Measurements from ENCODE around the gene ITGB7. TPM values are rescaled to one million over a fixed set of nuclear protein-coding genes. Genes with fewer than 3 reads are reported as not detected.
A peak's percentile ranks its signal among the peaks of the same experiment; 100 is the strongest.
"Not testable (repeated sequence)": the region's sequence is repeated elsewhere in the genome, so short reads cannot be mapped to it uniquely, and the experiment has no call there.

ITGB7 gene
- total RNA-seq, 6 experiments from 2014 or later: 2.9 to 8.0 (median 3.9) TPM

- no peak for ATAC-seq
- Histone ChIP-seq H3K36me3 (peaks cover 0 to 4% (median 0%) of the 10 kb centered on the region in 4 donors), H3K27ac (no peak overlapping the region), H3K4me1 (peaks cover 0 to 43% (median 15%) of the 10 kb centered on the region in 4 donors), H3K9me3 (no peaks in the 10 kb centered on the region), H3K27me3 (no peaks in the 10 kb centered on the region), H3K4me3 (no peak overlapping the region)
- no peak for DNase-seq
- intact Hi-C loops (cut with DNase I): loop anchor here in 1 of 2 donors (10.0 kb wide), 1 partner anchor 102 kb away; no protein-coding TSS in a partner anchor
- TF ChIP-seq POLR2A (IDR thresholded peaks at IDR 0.05): no peak
- TF ChIP-seq CTCF (IDR thresholded peaks at IDR 0.05): no peak
Measured at GRCh38 chr12:53166837-53167236, 40.2 kb downstream of the ITGB7 start.

GRCh38 chr12:53163008-53163407 is 44.0 kb downstream of the ITGB7 start:
- not testable (repeated sequence) for H3K9me3 ChIP-seq, ATAC-seq, H3K4me3 ChIP-seq, H3K27me3 ChIP-seq, DNase-seq, H3K36me3 ChIP-seq, H3K27ac ChIP-seq
- WGBS (ENCODE audit: insufficient coverage, low coverage, low lambda C conversion rate, missing lambda C conversion rate): 100% methylated on average over 1 of the region's 2 CpGs
- peaks cover 0 to 45% (median 19%) of the 10 kb centered on the region in 4 donors for H3K4me1 ChIP-seq
- intact Hi-C loops (cut with DNase I): loop anchor here in 1 of 2 donors (5.0 to 10.0 kb wide), 2 partner anchors 34 to 98 kb away; no protein-coding TSS in a partner anchor

- Histone ChIP-seq H3K27ac (peak overlapping the region in 1 of 3 donors; percentile 37), H3K9me3 (no peaks in the 10 kb centered on the region), H3K4me3 (no peak overlapping the region), H3K4me1 (peaks cover 0 to 56% (median 23%) of the 10 kb centered on the region in 4 donors), H3K27me3 (no peaks in the 10 kb centered on the region), H3K36me3 (peaks cover 0 to 4% (median 0%) of the 10 kb centered on the region in 4 donors)
- intact Hi-C loops (cut with DNase I): loop anchor here in 1 of 2 donors (5.0 to 10.0 kb wide), 2 partner anchors 36 to 97 kb away; no protein-coding TSS in a partner anchor
- no peak for TF ChIP-seq CTCF (IDR thresholded peaks at IDR 0.05)
- no peak for TF ChIP-seq POLR2A (IDR thresholded peaks at IDR 0.05)
- 25% methylated on average over 2 of the region's 8 CpGs for WGBS (ENCODE audit: insufficient coverage, low coverage, low lambda C conversion rate, missing lambda C conversion rate)
- DNase-seq (peak in 1 of 3 donors; percentile 65), ATAC-seq (peak in 3 of 4 donors; percentile 2 to 42 (median 11))
Measured at GRCh38 chr12:53161119-53161911, 45.7 kb downstream of the ITGB7 start.

GRCh38 chr12:53160673-53161072 is 46.4 kb downstream of the ITGB7 start:
- H3K4me1 ChIP-seq: peaks cover 0 to 56% (median 23%) of the 10 kb centered on the region in 4 donors
- DNase-seq: no peak
- H3K36me3 ChIP-seq: peaks cover 0 to 4% (median 0%) of the 10 kb centered on the region in 4 donors
- no peaks in the 10 kb centered on the region for H3K27me3 ChIP-seq
- no peak overlapping the region for H3K4me3 ChIP-seq
- no peak for TF ChIP-seq POLR2A (IDR thresholded peaks at IDR 0.05)
- peak in 3 of 4 donors; percentile 5 to 22 (median 17) for ATAC-seq
- intact Hi-C loops (cut with DNase I): loop anchor here in 1 of 2 donors (5.0 to 10.0 kb wide), 2 partner anchors 37 to 96 kb away; no protein-coding TSS in a partner anchor
- no peak overlapping the region for H3K27ac ChIP-seq
- 20% methylated on average over 1 of the region's 2 CpGs for WGBS (ENCODE audit: insufficient coverage, low coverage, low lambda C conversion rate, missing lambda C conversion rate)
- H3K9me3 ChIP-seq: no peaks in the 10 kb centered on the region

GRCh38 chr12:53160000-53160399 is 47.1 kb downstream of the ITGB7 start:
- Histone ChIP-seq H3K27ac (no peak overlapping the region), H3K27me3 (no peaks in the 10 kb centered on the region), H3K4me3 (no peak overlapping the region), H3K4me1 (peaks cover 0 to 56% (median 23%) of the 10 kb centered on the region in 4 donors), H3K9me3 (no peaks in the 10 kb centered on the region), H3K36me3 (peaks cover 0 to 4% (median 0%) of the 10 kb centered on the region in 4 donors)
- DNase-seq (peak in 1 of 3 donors; percentile 60), ATAC-seq (peak in 3 of 4 donors; percentile 24 to 43 (median 29))
- TF ChIP-seq POLR2A (IDR thresholded peaks at IDR 0.05) (no peak), CTCF (IDR thresholded peaks at IDR 0.05) (no peak)
- WGBS (ENCODE audit: insufficient coverage, low coverage, low lambda C conversion rate, missing lambda C conversion rate): 53% methylated on average over 15 of the region's 16 CpGs
- intact Hi-C loops (cut with DNase I): loop anchor here (5.0 to 10.0 kb wide), 2 partner anchors 37 to 95 kb away; no protein-coding TSS in a partner anchor

All from right lobe of liver (tissue), 6 donors.